Body of pancreas (tissue), 4 donors: ENCODE results near the gene ARHGAP6. TPM values are rescaled to one million over a fixed set of nuclear protein-coding genes. Genes with fewer than 3 reads are reported as not detected.

Experiments
- ATAC-seq: fragments of 150-250 bp; one replicate; pipeline ENCODE4 v1.9.1; 2016
- DNase-seq, 4 donors: peaks; one replicate each; pipeline ENCODE4 v3.0.0-alpha.2; 2019
- H3K27ac ChIP-seq, 4 donors: fragments of 200-600 bp; sonication (generic); 1 replicate in 3 of 4; 2 replicates in 1 of 4; pipeline versions ENCODE4 v1.5.1 to v1.6.1; 2016 to 2019; ENCODE audit warnings: mild to moderate bottlenecking in 1 of 4, mixed read lengths in 1 of 4, moderate library complexity in 1 of 4
- H3K27me3 ChIP-seq, 2 donors: fragments of 200-600 bp; sonication (generic); one replicate each; pipeline ENCODE4 v1.6.0; 2016; ENCODE audit warnings: mild to moderate bottlenecking in 1 of 2
- H3K36me3 ChIP-seq, 2 donors: fragments of 200-600 bp; sonication (generic); replicated peaks in 1 of 2; 2 replicates each; pipeline ENCODE4 v1.5.1; 2016; ENCODE audit warnings: low read depth in 2 of 2; ENCODE audit not compliant: insufficient read depth in 1 of 2
- H3K4me1 ChIP-seq: fragments of 200-600 bp; sonication (generic); one replicate; pipeline ENCODE4 v1.6.0; 2016
- H3K4me3 ChIP-seq, 2 donors: fragments of 200-600 bp; sonication (generic); 1 replicate in 1 of 2; 2 replicates in 1 of 2; pipeline ENCODE4 v1.5.1; 2016 to 2019
- H3K9me3 ChIP-seq, 3 donors: fragments of 200-600 bp; sonication (generic); 1 replicate in 2 of 3; 2 replicates in 1 of 3; pipeline ENCODE4 v1.5.1; 2016
- POLR2A ChIP-seq, 3 donors: fragments of 450-650 bp; IDR thresholded peaks; one replicate each; pipeline ENCODE4 v1.6.1; 2016; ENCODE audit warnings: antibody characterized with exemption in 3 of 3, mild to moderate bottlenecking in 2 of 3
- WGBS, 2 donors: methylation state at CpG; one replicate each; pipeline ENCODE4 v1.1.5; 2017; 5-methylcytosine and 5-hydroxymethylcytosine counted together
- intact Hi-C: fragments of 100-400 bp; cut with DNase I; formaldehyde crosslinking; loops from one replicate; pipeline ENCODE4 v1.15.1; 2023
- total RNA-seq, 2 donors: library from RNA; depleted of rRNA; stranded (reverse); fragments of >200 nt; gene quantifications; one replicate each; pipeline ENCODE4 v1.1.0, GENCODE V29; 2016
- TF ChIP-seq, protein P1 (sequence below), 7 experiments: fragments of 450-650 bp in 4 of 7; fragments of 200-600 bp in 3 of 7; sonication (generic) in 3 of 7; IDR thresholded peaks; one replicate each; pipeline ENCODE4 v1.5.1; 2016 to 2019; ENCODE audit warnings: antibody characterized with exemption in 7 of 7

Gene ARHGAP6
- total RNA-seq, 2 donors from 2014 or later = 2.3 to 10.9 TPM

DNA sequence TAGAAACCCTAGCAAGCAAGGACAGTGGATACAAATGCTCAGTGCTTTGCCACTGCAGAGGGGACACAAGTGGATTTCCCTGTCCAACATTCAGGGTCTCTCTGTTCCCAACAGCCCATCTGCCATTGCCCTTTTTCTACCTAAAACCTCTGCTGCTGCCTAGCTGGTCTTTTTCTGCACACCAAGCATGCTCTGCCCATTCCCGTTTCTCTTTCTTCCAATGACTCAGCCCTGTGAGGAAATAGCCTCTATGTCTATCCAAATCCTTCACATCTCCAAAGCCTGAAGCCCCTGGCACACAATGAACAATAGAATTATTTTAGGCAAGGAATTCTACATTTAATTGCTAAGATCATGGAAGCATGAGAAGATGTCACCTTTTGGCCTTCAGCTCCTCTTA is 378.2 kb downstream of the ARHGAP6 start:
- H3K36me3 ChIP-seq = no peaks in the 10 kb centered on the region
- DNase-seq (no peak), ATAC-seq (no peak)
- intact Hi-C loops = no loop called here
- H3K9me3 ChIP-seq = no peaks in the 10 kb centered on the region
- H3K4me1 ChIP-seq = no peaks in the 10 kb centered on the region
- WGBS, 2 donors = 45 to 71% methylated on average over 1 of the region's 1 CpG
- no peaks in the 10 kb centered on the region for H3K27me3 ChIP-seq
- TF ChIP-seq POLR2A (IDR thresholded peaks at IDR 0.05) = no peak
- TF ChIP-seq, protein P1, sequence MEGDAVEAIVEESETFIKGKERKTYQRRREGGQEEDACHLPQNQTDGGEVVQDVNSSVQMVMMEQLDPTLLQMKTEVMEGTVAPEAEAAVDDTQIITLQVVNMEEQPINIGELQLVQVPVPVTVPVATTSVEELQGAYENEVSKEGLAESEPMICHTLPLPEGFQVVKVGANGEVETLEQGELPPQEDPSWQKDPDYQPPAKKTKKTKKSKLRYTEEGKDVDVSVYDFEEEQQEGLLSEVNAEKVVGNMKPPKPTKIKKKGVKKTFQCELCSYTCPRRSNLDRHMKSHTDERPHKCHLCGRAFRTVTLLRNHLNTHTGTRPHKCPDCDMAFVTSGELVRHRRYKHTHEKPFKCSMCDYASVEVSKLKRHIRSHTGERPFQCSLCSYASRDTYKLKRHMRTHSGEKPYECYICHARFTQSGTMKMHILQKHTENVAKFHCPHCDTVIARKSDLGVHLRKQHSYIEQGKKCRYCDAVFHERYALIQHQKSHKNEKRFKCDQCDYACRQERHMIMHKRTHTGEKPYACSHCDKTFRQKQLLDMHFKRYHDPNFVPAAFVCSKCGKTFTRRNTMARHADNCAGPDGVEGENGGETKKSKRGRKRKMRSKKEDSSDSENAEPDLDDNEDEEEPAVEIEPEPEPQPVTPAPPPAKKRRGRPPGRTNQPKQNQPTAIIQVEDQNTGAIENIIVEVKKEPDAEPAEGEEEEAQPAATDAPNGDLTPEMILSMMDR (IDR thresholded peaks at IDR 0.05) = no peak
- H3K4me3 ChIP-seq = no peak overlapping the region
- no peak overlapping the region for H3K27ac ChIP-seq

DNA sequence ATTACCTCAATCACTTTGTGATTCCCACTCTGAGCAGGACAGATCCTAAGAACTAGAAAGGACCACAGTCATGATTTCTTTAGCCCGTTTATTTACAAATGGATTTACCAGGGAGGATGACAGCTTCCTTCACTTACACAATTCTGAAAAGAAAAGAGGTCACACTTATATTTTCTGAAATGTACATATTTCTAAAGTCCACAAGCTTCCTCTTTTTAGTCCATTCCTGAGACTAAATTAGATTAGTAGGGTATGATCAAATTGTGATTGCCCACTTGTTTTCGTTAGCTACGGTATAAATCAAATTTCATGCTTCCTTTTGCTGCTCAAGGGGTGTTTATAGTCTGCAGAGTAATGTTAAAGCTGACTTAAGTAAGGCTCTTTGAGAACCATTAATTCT is 380.1 kb downstream of the ARHGAP6 start:
- Histone ChIP-seq H3K27ac (no peak overlapping the region), H3K4me3 (no peak overlapping the region), H3K27me3 (no peaks in the 10 kb centered on the region), H3K4me1 (no peaks in the 10 kb centered on the region), H3K36me3 (no peaks in the 10 kb centered on the region), H3K9me3 (no peaks in the 10 kb centered on the region)
- WGBS, 2 donors = 58 to 76% methylated on average over 3 of the region's 3 CpGs
- DNase-seq (no peak), ATAC-seq (no peak)
- no peak for TF ChIP-seq POLR2A (IDR thresholded peaks at IDR 0.05)
- TF ChIP-seq, protein P1 (IDR thresholded peaks at IDR 0.05) = no peak
- intact Hi-C loops = no loop called here

DNA sequence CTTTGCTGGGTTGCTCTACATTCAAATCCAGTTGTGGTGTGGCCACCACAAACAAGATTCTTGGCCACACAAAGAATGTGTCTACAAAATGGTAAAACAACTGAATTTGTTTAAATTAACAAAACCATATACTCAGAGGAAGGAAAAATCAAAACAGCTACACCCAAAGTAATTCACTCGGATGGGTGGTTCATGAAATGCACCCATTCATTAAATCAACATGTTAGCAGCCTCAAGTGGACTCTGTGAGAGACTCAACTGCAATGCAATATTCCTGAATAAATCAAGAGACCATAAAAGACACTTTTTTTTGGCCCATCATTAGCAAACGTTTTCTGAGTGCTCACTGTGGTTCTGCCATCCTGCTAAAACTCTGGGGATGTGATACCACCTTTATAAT is 383.7 kb downstream of the ARHGAP6 start:
- H3K4me3 ChIP-seq = no peak overlapping the region
- no peaks in the 10 kb centered on the region for H3K36me3 ChIP-seq
- WGBS, 2 donors = 59 to 60% methylated on average over 2 of the region's 2 CpGs
- no peak for DNase-seq
- intact Hi-C loops = no loop called here
- no peak for TF ChIP-seq POLR2A (IDR thresholded peaks at IDR 0.05)
- TF ChIP-seq, protein P1 (IDR thresholded peaks at IDR 0.05) = no peak
- H3K27me3 ChIP-seq = no peaks in the 10 kb centered on the region
- no peak overlapping the region for H3K27ac ChIP-seq
- no peak for ATAC-seq
- H3K9me3 ChIP-seq = no peaks in the 10 kb centered on the region
- no peaks in the 10 kb centered on the region for H3K4me1 ChIP-seq

DNA sequence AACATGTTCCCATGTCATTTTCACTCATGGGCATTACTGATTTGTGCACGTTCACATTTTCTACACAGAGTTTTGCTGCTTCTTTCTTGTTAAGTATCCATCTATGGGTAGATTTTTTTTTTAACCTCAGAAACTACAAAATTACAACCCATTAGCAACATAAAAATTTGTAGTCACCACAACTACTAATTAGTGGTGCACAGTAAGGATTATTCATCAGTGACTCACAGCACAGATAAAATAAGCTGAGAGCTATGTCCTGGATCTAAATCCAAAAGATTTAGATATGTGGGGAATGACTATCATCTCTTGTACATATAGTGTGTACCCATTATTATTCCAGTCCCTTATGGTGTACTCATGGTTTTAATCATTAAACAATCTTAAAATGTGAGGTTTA is 392.2 kb downstream of the ARHGAP6 start:
- ATAC-seq = no peak
- TF ChIP-seq, protein P1 (IDR thresholded peaks at IDR 0.05) = no peak
- TF ChIP-seq POLR2A (IDR thresholded peaks at IDR 0.05) = no peak
- no peaks in the 10 kb centered on the region for H3K36me3 ChIP-seq
- no peak overlapping the region for H3K27ac ChIP-seq
- no peak for DNase-seq
- H3K4me1 ChIP-seq = no peaks in the 10 kb centered on the region
- intact Hi-C loops = no loop called here
- H3K9me3 ChIP-seq = no peaks in the 10 kb centered on the region
- no peaks in the 10 kb centered on the region for H3K27me3 ChIP-seq
- H3K4me3 ChIP-seq = no peak overlapping the region
- WGBS, 2 donors = 88% methylated on average over 1 of the region's 1 CpG

DNA sequence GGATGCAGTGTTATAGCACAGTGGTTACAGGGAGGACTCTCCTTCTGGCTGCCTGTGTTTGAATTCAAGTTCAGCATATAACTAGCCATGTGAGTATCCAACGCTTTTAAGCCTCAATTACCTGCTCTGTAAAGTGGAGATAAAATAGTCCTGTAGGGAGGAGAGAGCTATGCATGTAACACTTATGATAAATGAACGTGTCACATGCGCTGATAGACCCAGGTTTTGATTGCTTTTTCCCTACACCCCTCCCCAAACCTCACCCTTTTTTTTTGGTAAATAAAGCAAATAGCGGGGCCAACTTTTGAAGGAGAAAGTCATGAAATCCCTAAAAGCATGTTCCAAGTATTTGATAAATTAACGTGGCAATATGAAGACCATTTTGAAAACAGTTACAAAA is 392.9 kb downstream of the ARHGAP6 start:
- TF ChIP-seq, protein P1 (IDR thresholded peaks at IDR 0.05) = no peak
- TF ChIP-seq POLR2A (IDR thresholded peaks at IDR 0.05) = no peak
- 70 to 77% methylated on average over 5 of the region's 5 CpGs for WGBS, 2 donors
- Histone ChIP-seq H3K9me3 (no peaks in the 10 kb centered on the region), H3K4me1 (no peaks in the 10 kb centered on the region), H3K27ac (no peak overlapping the region), H3K4me3 (no peak overlapping the region), H3K36me3 (no peaks in the 10 kb centered on the region), H3K27me3 (no peaks in the 10 kb centered on the region)
- intact Hi-C loops = no loop called here
- no peak for DNase-seq
- ATAC-seq = no peak
